HepG2 (cell line): Measurements from ENCODE around the gene PGM2. TPM values are rescaled to one million over a fixed set of nuclear protein-coding genes. Genes with fewer than 3 reads are reported as not detected.

Source experiments
- ATAC-seq: fragments of 200-7000 bp; cut with Tn5 transposase; 3 replicates; pipeline ENCODE4 v1.9.1; 2020; ENCODE audit warnings: mild to moderate bottlenecking, moderate library complexity
- BruUV-seq: library from RNA; stranded (reverse); fragments of 400-500 nt; replicated peaks from 2 replicates; lab custom pipeline; 2021; lab: Mats Ljungman, UMichigan
- CTCF ChIA-PET: fragments of 300-600 bp; formaldehyde crosslinking; extraction: SDS; loops from one replicate; lab custom pipeline; 2021; ENCODE audit warnings: low total read pairs, inconsistent platforms, low intra/inter-chr PET ratio; lab: Yijun Ruan, JAX
- POLR2A ChIA-PET: fragments of 350-600 bp; sonication (Branson Sonifier 250); formaldehyde crosslinking; loops from one replicate; lab custom pipeline; 2020; ENCODE audit warnings: antibody characterized with exemption, inconsistent platforms; lab: Yijun Ruan, JAX
- DNase-seq: peaks from one replicate; pipeline ENCODE4 v3.0.0-alpha.2; 2015; ENCODE audit warnings: low spot score
- FAIRE-seq: peaks from 3 replicates; lab custom pipeline; 2011; peaks lifted over from hg19 to GRCh38; lab: Jason Lieb, UNC
- H2AFZ ChIP-seq: one replicate; pipeline ENCODE4 v1.6.1; 2011; ENCODE audit warnings: low read length, inconsistent platforms
- H3K27ac ChIP-seq: fragments of 300-600 bp; 3 replicates; pipeline ENCODE4 v1.8.0; 2011; ENCODE audit warnings: mixed run types, mild to moderate bottlenecking, mixed read lengths, low read length, inconsistent platforms; ENCODE audit not compliant: insufficient read depth; ENCODE audit errors: extremely low read length
- H3K27me3 ChIP-seq, 2 experiments: fragments of 200-600 bp in 1 of 2; 2 replicates in 1 of 2; 3 replicates in 1 of 2; pipeline versions ENCODE4 v1.6.0 to v1.8.0; 2011; ENCODE audit warnings: low read length in 2 of 2, mild to moderate bottlenecking in 2 of 2, moderate library complexity in 2 of 2, inconsistent platforms in 1 of 2; ENCODE audit not compliant: insufficient read depth in 2 of 2, control insufficient read depth in 1 of 2
- H3K36me3 ChIP-seq, 2 experiments: fragments of 200-600 bp in 1 of 2; replicated peaks in 1 of 2; 2 replicates in 1 of 2; 3 replicates in 1 of 2; pipeline versions ENCODE4 v1.5.1 to v1.8.0; 2011; ENCODE audit warnings: low read length in 2 of 2, inconsistent platforms in 1 of 2; ENCODE audit not compliant: insufficient read depth in 2 of 2, control insufficient read depth in 1 of 2
- H3K4me1 ChIP-seq: 2 replicates; pipeline ENCODE4 v1.5.1; 2012; ENCODE audit warnings: low read length, inconsistent platforms; ENCODE audit not compliant: insufficient read depth
- H3K4me2 ChIP-seq: 2 replicates; pipeline ENCODE4 v1.6.0; 2011; ENCODE audit warnings: low read depth, low read length, inconsistent platforms
- H3K4me3 ChIP-seq, 3 experiments: fragments of 200-600 bp in 1 of 3; sonication (generic), shearing (Covaris generic) in 1 of 3; replicated peaks in 1 of 3; 2 replicates each; pipeline ENCODE4 v1.5.1; 2011 to 2016; ENCODE audit warnings: low read length in 3 of 3, inconsistent platforms in 2 of 3, low read depth in 2 of 3, mild to moderate bottlenecking in 2 of 3, control low read depth in 1 of 3, mixed read lengths in 1 of 3; ENCODE audit not compliant: insufficient read depth in 1 of 3
- H3K79me2 ChIP-seq: one replicate; pipeline ENCODE4 v1.6.1; 2011; ENCODE audit warnings: low read length, inconsistent platforms; ENCODE audit not compliant: insufficient read depth
- H3K9ac ChIP-seq: 2 replicates; pipeline ENCODE4 v1.6.0; 2011; ENCODE audit warnings: mild to moderate bottlenecking, low read depth, low read length, inconsistent platforms; ENCODE audit not compliant: insufficient read depth
- H3K9me3 ChIP-seq: 2 replicates; pipeline ENCODE4 v1.5.1; 2012; ENCODE audit warnings: mild to moderate bottlenecking, low read length
- H4K20me1 ChIP-seq: 2 replicates; pipeline ENCODE4 v1.6.0; 2011; ENCODE audit warnings: inconsistent platforms, mild to moderate bottlenecking, low read length, moderate library complexity; ENCODE audit not compliant: insufficient read depth
- AKAP8 ChIP-seq: sonication (generic); formaldehyde crosslinking; IDR thresholded peaks from 2 replicates; pipeline ENCODE4 v1.5.1; 2020; ENCODE audit warnings: mild to moderate bottlenecking, missing genetic modification reagents
- E2F1 ChIP-seq: sonication (generic); formaldehyde crosslinking; IDR thresholded peaks from 2 replicates; pipeline ENCODE4 v1.5.0; 2020; ENCODE audit warnings: missing genetic modification reagents
- FOXO1 ChIP-seq: sonication (generic); formaldehyde crosslinking; IDR thresholded peaks from 2 replicates; pipeline ENCODE4 v1.4.0; 2020; ENCODE audit warnings: missing genetic modification reagents
- GZF1 ChIP-seq: sonication (generic); formaldehyde crosslinking; IDR thresholded peaks from 2 replicates; pipeline ENCODE4 v1.5.1; 2020; ENCODE audit warnings: mild to moderate bottlenecking, missing genetic modification reagents
- HNRNPK ChIP-seq: fragments of 200-400 bp; formaldehyde crosslinking; IDR thresholded peaks from 2 replicates; pipeline ENCODE4 v1.6.1; 2018; ENCODE audit warnings: low read length, low read depth, moderate library complexity, mild to moderate bottlenecking; ENCODE audit not compliant: poor library complexity, severe bottlenecking
- SP2 ChIP-seq: sonication (generic); formaldehyde crosslinking; IDR thresholded peaks from 2 replicates; pipeline ENCODE4 v1.5.1; 2020; ENCODE audit warnings: mild to moderate bottlenecking, missing genetic modification reagents
- TCF7 ChIP-seq: sonication (generic); IDR thresholded peaks from 2 replicates; pipeline ENCODE4 v1.6.1; 2016; ENCODE audit warnings: antibody characterized with exemption, low read depth
- TFAP4 ChIP-seq: sonication (generic); IDR thresholded peaks from 2 replicates; pipeline ENCODE4 v1.6.1; 2016; ENCODE audit warnings: low read depth, borderline replicate concordance
- ZBED4 ChIP-seq: sonication (generic); formaldehyde crosslinking; IDR thresholded peaks from 2 replicates; pipeline ENCODE4 v1.4.0; 2020; ENCODE audit warnings: missing genetic modification reagents, borderline replicate concordance
- ZBTB49 ChIP-seq: sonication (generic); formaldehyde crosslinking; IDR thresholded peaks from 2 replicates; pipeline ENCODE4 v1.4.0; 2020; ENCODE audit warnings: missing genetic modification reagents, borderline replicate concordance
- ZNF598 ChIP-seq: sonication (generic); formaldehyde crosslinking; IDR thresholded peaks from 2 replicates; pipeline ENCODE4 v1.5.1; 2020; ENCODE audit warnings: mild to moderate bottlenecking, missing genetic modification reagents, borderline replicate concordance
- ZNF749 ChIP-seq: sonication (generic); formaldehyde crosslinking; IDR thresholded peaks from 2 replicates; pipeline ENCODE4 v1.8.0; 2022; ENCODE audit warnings: mild to moderate bottlenecking, missing genetic modification reagents, moderate library complexity, borderline replicate concordance
- WGBS: methylation state at CpG from one replicate; pipeline ENCODE4 v1.1.6; 2017; ENCODE audit warnings: low lambda C conversion rate; 5-methylcytosine and 5-hydroxymethylcytosine counted together
- in situ Hi-C: cut with HindIII; loops from 2 replicates; pipeline ENCODE4 v1.10.0; 2017; ENCODE audit warnings: low pct_unique_long_range_greater_than_20kb; ENCODE audit not compliant: extremely low pct_ligation_motif_present
- intact Hi-C: fragments of 100-400 bp; cut with micrococcal nuclease; formaldehyde crosslinking; loops from one replicate; pipeline ENCODE4 v1.10.0; 2022; ENCODE audit not compliant: unreplicated experiment
- polyA plus RNA-seq, 8 experiments: library from polyadenylated mRNA; depleted of rRNA in 3 of 8; stranded (reverse) in 7 of 8; unstranded in 1 of 8; fragments of >200 nt; fragmentation: Illumina TruSeq in 4 of 8; extraction: Trizol in 4 of 8; gene quantifications; 2 replicates each; pipeline versions ENCODE4 v1.2.1 to v1.2.3, GENCODE V29; 2011 to 2016; ENCODE audit warnings: low read depth in 4 of 8, missing spikeins in 1 of 8, mixed read lengths in 1 of 8; ENCODE audit not compliant: insufficient read depth in 1 of 8
- total RNA-seq, 5 experiments: library from RNA; depleted of rRNA; stranded (reverse); fragments of >200 nt; fragmentation: Illumina TruSeq; extraction: Trizol; gene quantifications; 2 replicates each; pipeline ENCODE4 v1.2.3, GENCODE V29; 2016; ENCODE audit warnings: low read depth in 1 of 5

Gene PGM2
- total and polyA plus RNA-seq, 2 of the 13 experiments (the other 11 are each of a cell fraction or from before 2014, with no cell fraction given) = 14.6 to 36.9 TPM

- no peak for FAIRE-seq
- DNase-seq = no peak
- Histone ChIP-seq H3K4me1 (no peaks in the 10 kb centered on the region), H3K9me3 (no peaks in the 10 kb centered on the region), H2AFZ (no peak overlapping the region), H3K4me3 (no peak overlapping the region), H3K79me2 (no peaks in the 10 kb centered on the region), H3K27ac (no peak overlapping the region), H4K20me1 (no peaks in the 10 kb centered on the region), H3K9ac (no peak overlapping the region), H3K36me3 (peaks cover 7 to 39% of the 10 kb centered on the region in 2 experiments), H3K27me3 (no peaks in the 10 kb centered on the region), H3K4me2 (no peak overlapping the region)
- no peak for ATAC-seq
- CTCF ChIA-PET = no interaction called here
- WGBS = 97% methylated on average over 2 of the region's 2 CpGs
- in situ Hi-C loops (no loop called here), intact Hi-C loops (no loop called here)
- BruUV-seq = no TSS peak
- POLR2A ChIA-PET = no interaction called here
- TF ChIP-seq ZBED4 (no peak), TFAP4 (no peak), FOXO1 (no peak), AKAP8 (no peak), TCF7 (no peak), SP2 (CRISPR knock-in tag) (no peak), ZNF598 (CRISPR knock-in tag) (no peak), ZNF749 (CRISPR knock-in tag) (no peak), E2F1 (CRISPR knock-in tag) (no peak), GZF1 (CRISPR knock-in tag) (no peak), HNRNPK (no peak), ZBTB49 (CRISPR knock-in tag) (no peak)
Observed at GRCh38 chr4:37837446-37837845, 11.0 kb downstream of the PGM2 start.
